ENCODE data around the gene TET3.

DNA sequence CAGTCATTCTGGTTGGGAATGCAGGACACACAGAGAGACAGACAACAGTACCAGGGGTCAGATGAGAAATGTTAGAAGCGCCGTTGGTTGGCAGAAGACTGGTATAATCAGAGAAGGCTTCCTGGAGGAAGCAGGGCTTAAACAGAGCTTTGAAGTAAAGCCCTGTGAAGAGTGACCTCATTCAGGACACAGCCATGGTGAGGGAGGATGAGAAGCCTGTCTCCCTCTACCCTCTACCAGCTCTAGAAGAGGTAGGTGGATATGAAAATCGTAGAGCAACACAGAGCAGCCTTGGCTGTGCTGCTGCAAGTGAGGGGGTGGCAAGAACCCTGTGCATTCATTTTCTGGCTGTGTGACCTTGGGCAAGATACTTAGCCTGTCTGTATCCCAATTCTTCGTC, 14.2 kb downstream of the TET3 start:
- TF ChIP-seq, protein P1, sequence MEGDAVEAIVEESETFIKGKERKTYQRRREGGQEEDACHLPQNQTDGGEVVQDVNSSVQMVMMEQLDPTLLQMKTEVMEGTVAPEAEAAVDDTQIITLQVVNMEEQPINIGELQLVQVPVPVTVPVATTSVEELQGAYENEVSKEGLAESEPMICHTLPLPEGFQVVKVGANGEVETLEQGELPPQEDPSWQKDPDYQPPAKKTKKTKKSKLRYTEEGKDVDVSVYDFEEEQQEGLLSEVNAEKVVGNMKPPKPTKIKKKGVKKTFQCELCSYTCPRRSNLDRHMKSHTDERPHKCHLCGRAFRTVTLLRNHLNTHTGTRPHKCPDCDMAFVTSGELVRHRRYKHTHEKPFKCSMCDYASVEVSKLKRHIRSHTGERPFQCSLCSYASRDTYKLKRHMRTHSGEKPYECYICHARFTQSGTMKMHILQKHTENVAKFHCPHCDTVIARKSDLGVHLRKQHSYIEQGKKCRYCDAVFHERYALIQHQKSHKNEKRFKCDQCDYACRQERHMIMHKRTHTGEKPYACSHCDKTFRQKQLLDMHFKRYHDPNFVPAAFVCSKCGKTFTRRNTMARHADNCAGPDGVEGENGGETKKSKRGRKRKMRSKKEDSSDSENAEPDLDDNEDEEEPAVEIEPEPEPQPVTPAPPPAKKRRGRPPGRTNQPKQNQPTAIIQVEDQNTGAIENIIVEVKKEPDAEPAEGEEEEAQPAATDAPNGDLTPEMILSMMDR (IDR thresholded peaks at IDR 0.05) = no peak
- no peak for TF ChIP-seq RAD21 (IDR thresholded peaks at IDR 0.05; ENCODE audit: low read length)
- TF ChIP-seq YY1 (IDR thresholded peaks at IDR 0.05; ENCODE audit: low read depth) = no peak
- TF ChIP-seq, protein P2, sequence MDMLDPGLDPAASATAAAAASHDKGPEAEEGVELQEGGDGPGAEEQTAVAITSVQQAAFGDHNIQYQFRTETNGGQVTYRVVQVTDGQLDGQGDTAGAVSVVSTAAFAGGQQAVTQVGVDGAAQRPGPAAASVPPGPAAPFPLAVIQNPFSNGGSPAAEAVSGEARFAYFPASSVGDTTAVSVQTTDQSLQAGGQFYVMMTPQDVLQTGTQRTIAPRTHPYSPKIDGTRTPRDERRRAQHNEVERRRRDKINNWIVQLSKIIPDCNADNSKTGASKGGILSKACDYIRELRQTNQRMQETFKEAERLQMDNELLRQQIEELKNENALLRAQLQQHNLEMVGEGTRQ (IDR thresholded peaks at IDR 0.05; ENCODE audit: borderline replicate concordance, low read depth, low read length) = no peak
- no peak for TF ChIP-seq NRF1 (IDR thresholded peaks at IDR 0.05; ENCODE audit: low read depth, low read length)
- TF ChIP-seq TEAD4 (IDR thresholded peaks at IDR 0.05; ENCODE audit: borderline replicate concordance, insufficient read depth) = no peak
- no peak for TF ChIP-seq JUND (IDR thresholded peaks at IDR 0.05)
